CD4-positive, alpha-beta T cell treated with Interleukin-6 for 4 hours (primary cell): ENCODE measurements around the gene RASGEF1B.

ENCODE experiments used
- DNase-seq: peaks from one replicate; pipeline ENCODE4 v3.0.0-alpha.2; 2020; ENCODE audit warnings: mixed read lengths

The RASGEF1B gene

DNA sequence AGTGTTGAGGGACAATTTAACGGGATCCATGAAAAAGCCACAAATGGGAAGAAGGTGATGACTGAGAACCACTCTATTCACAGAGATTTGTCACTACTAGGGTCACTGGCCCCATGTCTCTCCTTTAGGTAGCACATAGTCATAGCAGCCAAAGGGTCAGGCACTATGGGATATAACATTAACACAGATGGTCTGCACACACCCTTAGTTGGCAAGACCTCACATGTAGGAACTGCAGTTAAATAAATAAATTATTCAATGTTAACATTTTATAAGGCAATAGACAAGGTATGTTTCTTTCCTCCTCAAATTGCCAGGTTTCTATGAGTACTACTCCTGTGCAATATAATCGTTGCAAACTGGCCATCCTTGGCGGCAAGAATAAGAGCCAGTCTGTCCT, 10.9 kb downstream of the RASGEF1B start:
- no peak for DNase-seq

GRCh38 chr4:81460191-81460701, 11.5 kb downstream of the RASGEF1B start:
- DNase-seq = no peak

DNA sequence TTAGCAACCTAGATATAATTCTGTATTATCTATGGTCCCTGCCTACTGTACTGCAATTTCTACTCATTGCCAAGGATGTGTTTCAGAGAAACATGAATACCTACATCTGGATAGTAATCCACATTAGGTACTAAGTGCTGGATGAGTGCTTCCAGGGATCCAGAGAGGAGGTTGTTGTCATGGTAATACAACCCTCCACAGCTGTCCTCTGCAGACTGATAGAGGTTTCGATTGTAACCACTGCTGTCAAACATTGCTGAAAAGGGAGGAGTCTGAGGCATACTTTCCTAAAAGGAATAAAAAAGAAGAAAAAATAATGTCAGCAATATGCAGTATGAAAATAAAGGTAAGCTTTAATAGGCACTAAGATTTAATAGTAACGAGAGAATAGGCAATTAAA, 12.5 kb downstream of the RASGEF1B start:
- no peak for DNase-seq

GRCh38 chr4:81457921-81458520, 13.7 kb downstream of the RASGEF1B start:
- DNase-seq = no peak

- DNase-seq = no peak
Observed at GRCh38 chr4:81457345-81457744, 14.4 kb downstream of the RASGEF1B start.

GRCh38 chr4:81455897-81456296, 15.8 kb downstream of the RASGEF1B start:
- DNase-seq = no peak

GRCh38 chr4:81454948-81455347, 16.8 kb downstream of the RASGEF1B start:
- no peak for DNase-seq

DNA sequence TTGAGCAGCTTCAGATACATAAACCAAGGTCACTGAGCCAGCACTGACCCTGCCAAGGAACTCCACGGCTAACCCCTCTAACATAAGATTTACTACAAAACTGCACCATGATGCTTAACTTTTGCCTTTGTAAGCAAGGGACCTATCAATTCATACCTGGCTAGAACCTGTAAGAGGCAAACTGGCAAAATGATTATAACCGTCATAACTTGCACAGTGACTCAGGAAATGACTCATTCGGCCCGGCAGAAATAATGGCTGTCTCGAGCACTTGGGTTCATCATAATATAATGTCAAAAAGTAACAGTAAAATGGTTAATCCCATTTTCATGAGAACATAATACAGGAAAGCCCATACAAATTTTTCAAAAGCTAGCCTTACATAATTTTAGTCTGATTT, 17.2 kb downstream of the RASGEF1B start:
- DNase-seq = peak; percentile 44

GRCh38 chr4:81453024-81453423, 18.7 kb downstream of the RASGEF1B start:
- DNase-seq = no peak

- no peak for DNase-seq
Observed at GRCh38 chr4:81452452-81453006, 19.2 kb downstream of the RASGEF1B start.

DNA sequence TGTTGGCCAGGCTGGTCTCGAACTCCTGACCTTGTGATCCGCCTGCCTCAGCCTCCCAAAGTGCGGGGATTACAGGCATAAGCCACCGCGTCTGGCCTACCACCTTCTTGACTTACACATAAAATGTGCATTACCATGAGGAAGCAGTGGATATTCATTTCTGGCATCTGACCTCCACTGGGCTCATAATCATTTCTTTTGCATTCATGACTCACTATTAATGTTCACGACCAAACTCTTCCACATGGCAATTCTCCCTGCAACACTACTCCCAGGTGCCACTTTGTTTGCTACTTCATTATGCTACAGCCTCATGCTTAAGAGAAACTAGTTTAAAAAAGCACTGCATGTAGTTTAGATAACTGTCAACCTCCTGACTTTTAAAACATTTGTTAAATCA, 22.7 kb downstream of the RASGEF1B start:
- DNase-seq = no peak

GRCh38 chr4:81447566-81448229, 24.0 kb downstream of the RASGEF1B start:
- no peak for DNase-seq

GRCh38 chr4:81446634-81447033, 25.1 kb downstream of the RASGEF1B start:
- no peak for DNase-seq

DNA sequence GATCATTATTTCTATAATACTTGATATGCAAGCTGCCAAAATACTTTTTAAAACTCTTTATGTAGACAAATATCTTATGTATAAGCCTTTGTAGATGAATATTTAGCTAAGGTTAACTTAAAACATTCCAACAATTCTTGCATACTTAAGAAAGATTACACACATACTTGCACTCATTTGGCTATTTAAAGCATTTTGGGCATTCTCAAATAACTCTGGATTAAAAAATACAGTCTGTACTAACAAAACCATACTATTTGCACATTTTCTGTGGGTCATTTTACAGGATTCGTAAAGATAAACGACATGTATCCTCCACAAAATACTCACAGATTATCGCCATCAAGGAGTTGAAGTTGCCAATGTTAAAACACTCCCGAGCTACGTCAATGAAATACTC, 26.5 kb downstream of the RASGEF1B start:
- DNase-seq = no peak

GRCh38 chr4:81442484-81443085, 29.1 kb downstream of the RASGEF1B start:
- DNase-seq = no peak

DNA sequence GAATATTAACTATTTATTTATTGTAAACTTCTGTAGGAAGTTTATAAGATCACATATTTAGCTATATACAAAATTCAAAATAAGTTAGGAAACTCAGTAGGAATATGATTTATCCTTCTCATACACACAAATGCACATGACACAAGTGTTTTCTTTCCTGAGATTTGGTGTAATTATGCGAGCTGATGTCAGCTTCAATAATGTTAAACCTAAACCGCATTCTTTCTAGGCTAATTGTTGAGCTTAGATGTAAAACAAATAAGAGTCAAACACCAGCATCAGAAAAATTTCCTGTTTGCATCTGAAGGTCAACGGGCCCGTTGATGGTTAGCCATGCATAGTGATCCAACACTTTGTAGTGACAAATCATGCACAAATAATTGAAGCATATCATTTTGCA, 30.8 kb downstream of the RASGEF1B start:
- no peak for DNase-seq

DNA sequence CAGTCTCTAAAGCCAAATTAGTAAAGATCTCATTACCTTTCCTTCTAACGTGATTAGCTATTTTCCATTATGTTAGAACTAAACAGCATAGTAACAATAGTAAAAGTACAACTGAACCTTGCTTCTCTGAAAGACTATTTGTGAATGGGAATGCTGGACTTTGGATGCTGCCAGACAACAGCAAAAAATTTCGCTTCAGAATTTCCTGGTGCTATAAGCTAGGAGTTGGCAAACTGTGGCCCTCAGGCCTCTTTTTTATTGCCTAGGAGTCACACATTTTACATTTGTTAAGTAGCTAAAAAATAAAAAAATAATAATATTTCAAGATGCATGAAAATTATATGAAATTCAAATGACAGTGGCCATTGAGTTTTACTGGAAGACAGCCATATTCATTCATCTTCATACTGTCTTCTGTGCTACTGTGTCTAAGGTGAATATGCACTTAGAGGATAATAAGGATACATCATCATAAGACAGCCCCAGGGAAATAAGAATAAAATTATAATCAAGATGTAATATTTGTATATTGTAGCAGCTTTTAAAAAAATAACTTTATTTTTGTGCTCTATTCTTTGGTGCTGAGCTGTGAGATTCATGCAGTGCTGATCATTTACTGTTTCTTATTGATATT, 34.6 kb downstream of the RASGEF1B start:
- no peak for DNase-seq

DNA sequence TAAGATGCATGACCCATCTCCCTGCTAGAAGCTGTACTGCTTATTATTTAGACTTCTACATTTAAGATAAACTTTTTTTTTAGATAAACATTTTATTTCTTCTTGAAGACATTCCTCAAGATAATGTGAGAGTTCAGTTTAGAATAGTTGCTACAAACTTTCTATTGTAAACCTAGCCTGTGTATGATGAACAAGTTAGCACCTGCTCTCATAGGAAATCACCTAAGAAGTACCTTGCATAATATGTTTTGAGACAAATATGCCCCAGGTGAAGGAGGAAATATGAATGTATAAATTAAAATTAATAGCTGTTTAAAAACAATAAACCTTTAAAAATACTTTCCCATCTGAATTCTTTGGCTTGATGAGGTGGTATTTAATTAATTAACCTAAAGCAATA, 35.6 kb downstream of the RASGEF1B start:
- no peak for DNase-seq

DNA sequence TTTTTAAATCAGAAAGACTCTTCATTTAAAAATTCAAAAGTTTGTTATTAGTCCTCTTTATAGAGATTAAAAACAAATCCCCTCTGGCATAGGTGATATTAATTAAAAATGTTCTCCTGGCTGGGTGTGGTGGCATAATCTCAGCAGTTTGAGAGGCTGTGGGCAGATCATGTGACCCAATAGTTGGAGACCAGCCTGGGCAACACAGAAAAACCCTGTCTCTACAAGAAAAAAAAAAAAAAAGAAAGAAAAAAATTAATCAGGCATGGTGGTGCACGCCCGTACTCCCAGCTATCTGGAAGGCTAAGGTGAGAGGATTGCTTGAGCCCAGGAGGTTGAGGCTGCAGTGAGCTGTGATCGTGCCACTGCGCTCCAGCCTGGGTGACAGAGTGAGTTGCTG, 38.9 kb downstream of the RASGEF1B start:
- no peak for DNase-seq

DNA sequence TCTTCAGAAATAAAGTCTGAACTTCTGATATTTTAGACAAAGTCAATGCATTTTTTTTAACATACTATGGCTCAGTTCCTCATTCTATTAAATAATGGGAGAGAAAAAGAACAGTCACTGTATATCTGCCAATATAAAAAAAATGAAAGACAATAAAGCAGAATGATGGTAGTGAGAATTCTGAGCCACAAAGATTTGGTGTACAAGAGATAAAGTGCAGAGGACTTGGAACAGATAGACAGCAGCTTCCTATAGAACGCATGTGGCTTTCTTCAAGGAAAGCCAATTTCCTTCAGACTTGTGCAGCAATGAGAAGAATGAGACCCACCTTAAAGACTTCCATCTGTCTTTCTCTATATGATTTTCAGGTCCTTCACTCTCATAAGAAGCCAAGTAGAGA, 39.7 kb downstream of the RASGEF1B start:
- DNase-seq = no peak

DNA sequence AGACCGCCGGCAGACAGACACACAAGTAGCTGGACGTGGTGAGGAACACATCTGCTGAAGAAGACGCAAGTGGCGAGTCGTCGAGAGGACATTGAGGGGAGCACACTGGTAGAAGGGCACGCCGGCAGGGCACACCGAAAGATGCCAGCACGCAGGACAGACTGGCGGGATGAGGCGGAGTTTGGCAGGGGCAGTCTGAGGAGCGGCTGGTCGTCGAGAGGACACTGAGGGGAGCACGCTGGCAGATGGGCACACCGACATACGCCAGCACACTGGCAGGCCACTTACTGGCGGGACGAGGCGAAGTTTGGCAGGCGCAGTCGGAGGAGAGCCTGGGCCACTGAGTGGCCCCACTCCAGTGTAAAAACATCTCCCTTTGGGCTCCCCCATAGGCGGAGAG, 42.1 kb downstream of the RASGEF1B start:
- DNase-seq = no peak

- no peak for DNase-seq
Observed at GRCh38 chr4:81429031-81429430, 42.7 kb downstream of the RASGEF1B start.

DNA sequence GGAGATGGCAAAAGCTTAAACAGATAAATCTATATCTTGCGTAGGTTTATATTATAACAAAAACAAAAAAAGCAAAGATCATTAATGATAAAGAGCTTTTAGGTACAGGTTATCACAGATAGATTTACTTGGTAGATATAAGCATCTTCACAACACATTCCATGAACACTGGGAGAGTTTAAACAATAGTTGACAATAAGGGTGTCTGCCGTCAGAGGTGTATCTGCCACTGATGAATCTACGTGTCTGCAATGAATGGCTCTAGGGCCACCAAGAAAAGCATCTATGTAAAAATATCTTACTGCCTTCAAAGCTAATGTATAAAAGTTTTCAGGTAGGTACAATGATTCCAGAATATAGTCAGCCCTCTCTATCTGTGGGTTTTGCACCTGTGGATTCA, 43.7 kb downstream of the RASGEF1B start:
- DNase-seq = no peak
